HG02759 (cell line): ENCODE data around the gene PTPRF.
"Not testable (repeated sequence)": the region's sequence is repeated elsewhere in the genome, so short reads cannot be mapped to it uniquely, and the experiment has no call there.

ENCODE experiments used
- ATAC-seq: cut with Tn5 transposase; IDR thresholded peaks from one replicate; pipeline ENCODE4 v1.9.1; 2021; ENCODE audit warnings: mild to moderate bottlenecking, moderate library complexity; ENCODE audit not compliant: unreplicated experiment

PTPRF gene

DNA sequence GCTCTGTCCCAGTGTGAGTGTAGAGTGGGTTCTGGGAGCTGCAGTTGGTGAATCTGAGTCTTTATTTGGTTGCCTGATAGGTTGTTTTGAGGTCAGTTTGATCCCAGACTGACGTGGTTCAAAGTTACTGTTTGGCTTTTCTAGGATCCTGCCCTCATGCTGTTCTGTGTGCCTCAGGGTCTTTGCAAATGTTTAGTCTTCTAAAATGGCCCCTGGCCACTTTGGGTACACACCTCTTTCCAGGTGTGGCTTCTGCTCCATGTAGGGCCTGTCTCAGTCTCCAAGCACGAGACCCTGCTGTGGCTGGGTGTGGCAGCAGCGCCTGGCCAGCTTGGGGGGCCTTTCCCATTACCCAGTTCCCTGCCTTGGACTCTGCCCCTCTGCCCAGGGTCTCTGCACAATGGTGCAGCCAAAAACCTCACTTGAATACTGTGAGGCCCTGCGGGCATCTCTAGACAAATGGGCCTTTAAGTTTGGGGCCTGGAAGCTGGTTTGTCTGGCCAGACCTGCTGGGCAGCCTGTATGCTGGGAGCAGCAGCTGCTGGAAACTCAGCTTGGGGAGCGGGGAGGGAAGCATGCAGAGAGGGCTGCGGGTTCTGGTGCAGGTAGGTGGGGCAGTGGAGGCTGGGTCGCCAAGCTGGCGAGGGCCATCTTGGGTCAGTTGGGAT is 5.6 kb downstream of the PTPRF start:
- no peak for ATAC-seq

DNA sequence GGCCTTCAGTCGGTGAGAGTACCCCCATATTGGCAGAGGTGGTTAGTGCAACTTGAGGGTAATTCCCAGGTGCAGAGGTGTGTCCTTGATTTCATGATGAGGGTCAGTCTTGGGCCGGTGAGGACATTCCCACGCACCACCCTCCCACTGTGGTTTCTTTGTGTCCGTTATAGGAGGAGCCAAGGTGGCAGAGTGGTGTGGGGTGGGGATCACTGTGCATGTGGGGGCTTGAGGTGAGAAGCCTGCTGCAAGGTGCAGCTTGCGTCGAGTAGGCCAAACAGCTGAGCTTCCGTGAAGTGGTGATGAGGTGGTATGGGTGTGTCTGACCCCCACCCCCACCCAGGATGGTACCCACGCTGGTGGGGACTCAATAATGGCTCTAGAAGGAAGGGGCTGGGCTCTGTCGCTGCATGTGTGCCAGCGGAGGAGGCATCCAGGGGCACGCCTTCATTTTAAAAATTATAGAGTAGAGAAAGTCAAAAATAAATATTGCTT is 6.2 kb downstream of the PTPRF start:
- no peak for ATAC-seq

DNA sequence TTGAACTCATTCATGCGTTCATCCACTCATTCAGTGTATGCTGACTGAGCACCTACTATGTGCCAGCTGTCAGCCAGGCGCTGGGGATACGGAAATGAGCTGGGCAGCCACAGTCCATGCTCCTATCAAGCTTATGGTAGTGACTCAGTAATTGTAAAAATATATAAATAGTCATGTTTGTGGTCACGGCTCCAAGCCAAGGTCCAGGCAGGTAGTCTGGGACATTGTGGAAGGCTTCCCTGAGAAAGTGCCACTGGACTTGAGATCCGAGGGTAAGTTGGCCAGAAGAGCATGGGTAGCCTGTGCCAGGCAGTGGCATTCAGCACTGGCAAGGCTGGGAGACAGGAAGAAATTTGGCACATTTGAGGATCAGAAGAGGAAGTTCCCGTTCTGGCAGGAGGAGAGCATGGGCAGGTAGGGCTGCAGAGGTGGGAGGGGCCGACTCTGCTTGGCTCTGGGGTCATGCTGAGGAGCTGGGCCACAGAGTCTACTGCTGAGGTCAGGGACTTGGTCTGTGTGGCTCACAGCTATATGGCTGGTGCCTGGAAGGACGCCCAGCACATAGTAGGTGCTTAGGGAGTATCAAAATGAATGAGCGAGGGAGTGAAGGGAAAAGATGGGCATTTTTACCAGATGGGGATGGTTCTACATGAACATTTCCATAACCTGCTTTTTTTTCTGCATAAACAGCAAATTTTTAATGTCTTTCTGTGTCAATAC is 6.9 kb downstream of the PTPRF start:
- no peak for ATAC-seq

DNA sequence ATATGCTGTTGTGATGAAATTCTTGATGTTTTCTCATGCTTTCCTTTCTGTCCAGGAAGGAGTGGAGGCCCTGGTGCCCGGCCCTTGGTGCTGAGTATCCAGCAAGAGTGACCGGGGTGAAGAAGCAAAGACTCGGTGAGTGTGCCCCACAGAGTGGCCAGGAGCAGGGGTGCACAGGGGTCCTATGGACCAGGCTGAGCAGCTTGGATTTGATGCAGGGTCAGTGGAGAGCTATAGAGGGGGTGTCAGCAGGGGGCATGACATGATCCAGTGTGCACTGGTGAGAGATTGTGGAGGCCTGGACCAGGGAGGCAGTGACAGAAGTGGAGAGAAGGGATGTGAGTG is 7.4 kb downstream of the PTPRF start:
- ATAC-seq, result no peak

DNA sequence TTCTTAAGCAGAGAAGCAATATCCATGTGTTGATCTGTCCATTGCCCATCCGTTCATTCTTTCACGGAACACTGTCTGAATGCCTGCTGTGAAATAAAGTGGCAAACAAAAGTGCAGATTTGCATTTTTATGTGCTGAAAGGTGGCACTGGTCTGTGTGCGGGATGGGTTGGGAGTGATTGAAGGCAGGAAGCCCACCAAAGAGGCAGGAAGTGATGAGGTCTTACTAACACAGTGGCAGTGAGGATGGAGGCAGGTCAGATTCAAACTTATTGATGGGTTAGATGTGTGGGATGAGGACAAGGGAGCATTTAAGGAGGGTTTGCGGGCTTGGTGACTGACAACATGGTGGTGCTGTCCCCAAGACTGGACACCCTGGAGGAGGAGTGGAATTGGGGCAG is 8.3 kb downstream of the PTPRF start:
- ATAC-seq, result no peak

DNA sequence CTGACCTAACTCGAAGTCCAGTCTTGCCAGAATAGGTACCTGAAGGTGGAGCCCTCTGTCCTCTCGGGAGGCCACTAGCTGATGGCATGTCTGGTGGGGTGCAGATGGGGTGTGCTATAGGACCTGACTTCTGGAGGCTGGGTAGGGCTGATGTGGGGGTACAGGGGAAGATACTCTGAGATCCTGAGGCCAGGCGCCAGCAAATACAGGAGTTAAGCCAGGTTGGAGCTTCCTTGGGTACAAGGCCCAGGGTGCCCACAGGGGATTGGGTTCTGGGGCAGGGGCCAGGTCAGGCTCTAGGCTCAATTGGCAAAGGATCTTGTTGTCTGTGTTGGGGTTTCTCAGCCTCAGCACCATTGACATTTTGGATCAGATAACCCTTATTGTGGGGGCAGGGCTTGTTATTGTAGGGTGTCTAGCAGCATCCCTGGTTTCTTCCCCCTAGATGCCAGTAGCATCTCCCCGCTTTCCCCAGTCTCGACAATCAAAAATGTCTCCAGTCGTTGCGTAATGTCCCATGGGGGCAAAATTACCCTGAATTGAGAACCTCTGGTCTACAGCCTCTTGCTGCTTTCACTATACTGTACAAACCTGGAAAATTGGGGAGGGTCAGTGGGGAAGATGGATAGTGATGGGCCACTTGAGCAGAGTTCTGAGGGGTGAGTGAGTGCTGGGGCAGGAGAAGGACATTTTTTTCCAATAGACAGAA is 9.2 kb downstream of the PTPRF start:
- no peak for ATAC-seq

DNA sequence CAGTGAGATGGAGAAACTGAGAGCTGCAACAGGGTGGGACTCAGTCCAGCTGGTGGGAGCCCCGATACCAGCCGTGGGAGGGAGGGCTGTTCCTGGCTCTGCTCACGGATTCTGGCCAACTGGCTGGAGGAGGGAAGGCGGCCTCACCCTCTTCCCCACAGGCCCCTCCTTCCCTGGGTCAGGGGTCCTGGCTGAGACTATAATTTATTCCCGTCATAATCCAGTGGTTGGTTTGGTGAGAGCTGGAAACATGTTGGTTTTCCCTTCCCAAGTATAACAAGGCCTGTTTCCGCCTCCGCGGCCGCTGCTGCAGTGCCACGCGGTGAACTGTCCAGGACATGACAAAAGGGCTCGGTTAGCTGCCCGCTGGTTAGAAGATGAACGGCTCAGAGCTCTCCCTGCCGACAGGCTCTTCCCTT is 10.0 kb downstream of the PTPRF start:
- ATAC-seq, result no peak

DNA sequence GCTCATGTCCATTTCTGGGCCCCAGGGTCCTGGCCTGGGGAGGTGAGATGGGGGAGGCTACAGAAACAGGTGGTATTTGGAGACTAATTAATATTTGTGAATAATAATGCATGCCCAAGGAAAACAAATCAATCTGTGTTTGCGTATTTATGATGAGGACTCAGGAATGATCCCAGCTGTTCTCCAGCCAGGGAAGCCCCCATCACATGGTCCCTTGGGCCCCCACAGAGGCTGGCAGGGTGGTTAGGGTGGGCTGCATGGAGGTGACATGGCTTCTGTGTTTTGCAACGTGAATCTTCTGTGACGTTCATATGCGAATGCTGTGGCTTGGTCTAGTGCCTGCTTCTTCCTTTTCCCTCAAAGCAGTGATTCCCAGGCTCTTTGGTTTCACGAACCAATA is 10.5 kb downstream of the PTPRF start:
- ATAC-seq, result no peak

DNA sequence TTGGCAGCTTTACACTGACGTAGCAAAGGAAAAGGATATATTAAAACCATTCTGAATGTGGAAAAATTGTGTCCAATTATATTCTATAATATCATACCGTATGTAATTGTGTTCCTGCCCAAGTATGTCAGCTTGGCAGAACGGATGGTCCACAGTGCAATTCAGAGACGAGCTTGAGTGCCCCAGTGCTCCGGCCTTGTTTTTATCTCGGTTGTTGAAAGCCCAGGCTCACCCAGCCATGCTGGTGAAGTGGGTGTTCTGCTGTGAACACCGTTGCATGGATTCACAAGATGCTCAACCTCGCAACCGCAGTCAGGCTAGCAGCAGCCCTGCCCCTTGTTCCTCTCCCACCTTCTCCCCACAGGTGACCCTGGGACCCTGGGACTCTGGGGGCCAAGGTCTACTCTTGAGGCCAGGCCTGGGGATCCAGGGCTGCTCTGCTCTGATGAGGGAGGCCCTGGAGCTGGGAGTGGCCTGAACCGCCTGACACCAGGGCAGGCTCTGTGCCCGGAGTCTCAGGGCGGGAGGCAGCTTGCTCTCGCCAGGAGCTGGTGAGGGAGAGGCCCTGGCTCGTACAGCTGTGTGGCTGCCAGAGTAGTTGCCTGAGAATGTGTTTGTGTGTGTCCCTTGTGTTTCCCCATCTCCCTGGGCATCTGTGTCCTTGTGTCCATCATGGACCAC is 11.2 kb downstream of the PTPRF start:
- ATAC-seq, result no peak

DNA sequence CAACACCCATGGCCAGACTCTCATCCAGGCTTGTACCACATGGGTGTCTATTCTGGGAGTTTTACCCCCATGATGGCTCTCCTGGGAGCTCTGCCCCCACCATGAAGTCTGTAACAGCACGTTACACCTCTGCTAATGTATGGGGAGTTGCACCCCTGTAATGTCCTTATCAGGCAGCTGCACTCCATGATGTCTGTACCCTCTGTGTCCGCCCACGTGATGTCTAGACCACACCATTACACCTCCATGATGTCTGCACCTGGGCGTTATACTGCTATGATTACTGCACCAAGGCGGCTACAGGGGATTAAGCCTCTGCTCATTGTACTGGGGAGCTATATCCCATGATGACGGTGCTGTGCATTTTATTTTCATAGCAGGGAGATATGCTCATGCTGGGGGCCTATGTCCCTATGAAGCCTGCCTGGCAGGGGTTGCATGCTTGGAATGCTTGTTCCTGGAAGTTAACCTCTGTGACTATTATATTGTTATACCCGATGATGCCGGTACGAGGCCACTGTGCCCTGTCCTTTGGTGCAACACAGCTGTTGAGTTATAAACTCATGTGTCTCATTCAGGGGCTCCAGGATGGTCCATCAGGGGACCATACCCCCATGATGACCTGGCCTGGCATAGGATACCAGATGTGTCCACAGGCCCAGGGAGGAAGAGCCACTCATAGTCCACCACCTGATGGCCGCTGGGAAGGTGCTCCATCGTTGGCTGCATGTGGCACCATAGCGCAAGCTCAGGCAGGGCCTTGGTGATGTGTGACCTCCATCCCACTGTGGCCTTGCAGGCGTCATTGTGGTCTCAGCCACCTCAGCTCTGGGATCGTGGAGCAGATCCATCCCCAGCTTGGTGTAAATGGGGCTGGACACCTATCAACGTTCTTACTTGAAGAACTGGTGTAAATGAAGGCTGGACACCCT is 12.1 kb downstream of the PTPRF start:
- ATAC-seq, result no peak

DNA sequence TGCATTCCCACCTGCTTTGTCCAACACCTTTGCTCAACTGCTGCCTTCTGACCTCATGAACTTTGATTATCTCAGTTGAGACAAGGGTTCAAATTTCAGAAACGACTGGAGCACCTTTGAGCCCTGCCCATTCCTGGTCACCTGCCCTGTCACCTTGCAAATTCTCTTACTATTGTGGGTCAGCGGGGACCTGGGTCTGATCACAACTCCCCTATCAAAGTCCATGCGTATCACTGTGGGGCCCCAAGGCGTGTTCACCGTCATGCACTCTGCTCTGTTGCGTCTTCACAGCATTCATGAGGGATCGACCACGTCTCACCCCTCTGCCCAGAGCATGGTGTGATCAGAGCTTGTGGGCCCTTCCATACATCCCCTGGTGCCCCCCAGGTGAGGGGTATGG is 12.9 kb downstream of the PTPRF start:
- no peak for ATAC-seq

DNA sequence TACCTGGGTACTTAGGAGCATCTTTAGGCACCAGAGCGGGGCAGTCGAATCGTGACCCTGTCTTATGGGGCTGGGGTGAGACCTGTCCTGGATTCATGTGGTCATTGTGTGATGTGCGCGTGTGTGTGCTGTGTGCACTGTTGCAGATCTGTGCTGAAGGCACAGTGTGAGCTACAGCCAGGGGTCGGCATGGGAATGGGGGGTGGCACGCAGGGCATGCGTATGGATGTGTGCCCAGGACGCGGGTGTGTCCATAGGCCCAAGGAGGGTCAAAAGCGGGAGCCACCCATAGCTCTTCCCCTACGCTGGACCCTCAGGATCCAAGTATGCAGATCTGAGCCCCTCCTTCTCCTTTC is 14.6 kb downstream of the PTPRF start:
- no peak for ATAC-seq

DNA sequence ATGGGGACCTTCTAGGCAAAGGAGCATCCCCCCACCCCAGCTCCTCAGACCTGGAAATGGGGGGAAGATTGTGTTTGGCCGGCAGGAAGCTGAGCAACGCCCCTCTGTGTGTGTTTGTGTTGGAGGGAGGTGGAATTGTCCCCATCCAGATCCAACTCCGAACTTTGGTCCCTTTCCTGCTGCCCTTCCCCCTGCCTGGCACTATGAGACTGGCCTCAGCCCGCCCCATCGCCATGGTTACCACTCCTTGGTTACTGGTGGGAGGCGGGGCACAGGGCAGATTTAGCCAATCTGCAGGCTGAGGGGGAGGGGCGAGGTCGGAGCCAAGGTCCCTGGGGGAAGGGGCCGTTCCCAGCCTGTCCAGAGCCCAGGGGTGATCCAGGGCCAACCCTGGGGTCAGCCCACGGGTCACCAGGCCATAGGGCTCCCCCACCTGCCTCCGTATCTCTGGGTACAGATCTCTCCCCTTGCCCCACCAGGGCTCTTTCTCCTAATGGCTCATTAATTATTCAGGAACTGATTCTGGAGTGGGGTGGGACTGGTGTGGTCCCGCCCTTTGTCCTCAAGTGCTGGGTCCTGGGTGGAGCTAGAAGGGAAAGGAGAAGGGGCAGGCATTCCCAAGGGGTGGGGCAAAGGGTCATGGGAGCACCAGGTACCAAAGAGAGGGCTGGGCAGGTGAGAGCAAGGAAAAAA is 15.2 kb downstream of the PTPRF start:
- ATAC-seq, result no peak

DNA sequence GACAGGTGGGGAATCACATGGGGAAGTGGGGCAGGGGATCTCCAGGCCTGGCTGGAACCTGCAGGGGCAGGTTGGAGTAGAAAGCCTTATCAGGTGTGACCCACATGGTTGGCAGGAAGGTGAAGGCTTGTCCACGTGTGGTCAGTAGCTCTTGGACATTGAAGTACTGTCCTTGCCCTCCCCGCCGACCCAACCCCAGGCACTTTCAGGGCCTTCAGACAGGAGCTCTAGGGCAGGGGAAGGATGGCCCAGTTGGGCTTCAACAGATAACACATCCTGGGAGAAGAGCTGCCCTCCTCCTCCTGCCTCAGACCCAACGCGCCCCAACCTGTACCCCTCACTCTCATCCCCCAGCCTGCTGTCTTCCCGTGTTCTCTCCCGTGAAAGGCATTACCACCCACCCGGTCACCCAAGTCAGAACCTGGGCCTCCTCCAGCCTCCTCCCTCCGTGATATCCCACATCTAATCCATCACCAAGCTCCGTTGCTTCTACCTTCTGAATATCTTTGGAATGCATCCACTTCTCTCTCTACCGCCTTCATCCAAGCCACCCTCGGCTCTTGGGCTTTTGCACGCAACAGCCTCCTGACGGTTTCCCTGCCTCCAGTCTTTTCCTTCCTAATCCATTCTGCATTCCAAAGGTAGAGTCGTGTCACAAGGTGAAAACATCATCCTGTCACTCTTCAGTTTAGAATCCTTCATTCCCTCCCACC is 15.9 kb downstream of the PTPRF start:
- no peak for ATAC-seq

DNA sequence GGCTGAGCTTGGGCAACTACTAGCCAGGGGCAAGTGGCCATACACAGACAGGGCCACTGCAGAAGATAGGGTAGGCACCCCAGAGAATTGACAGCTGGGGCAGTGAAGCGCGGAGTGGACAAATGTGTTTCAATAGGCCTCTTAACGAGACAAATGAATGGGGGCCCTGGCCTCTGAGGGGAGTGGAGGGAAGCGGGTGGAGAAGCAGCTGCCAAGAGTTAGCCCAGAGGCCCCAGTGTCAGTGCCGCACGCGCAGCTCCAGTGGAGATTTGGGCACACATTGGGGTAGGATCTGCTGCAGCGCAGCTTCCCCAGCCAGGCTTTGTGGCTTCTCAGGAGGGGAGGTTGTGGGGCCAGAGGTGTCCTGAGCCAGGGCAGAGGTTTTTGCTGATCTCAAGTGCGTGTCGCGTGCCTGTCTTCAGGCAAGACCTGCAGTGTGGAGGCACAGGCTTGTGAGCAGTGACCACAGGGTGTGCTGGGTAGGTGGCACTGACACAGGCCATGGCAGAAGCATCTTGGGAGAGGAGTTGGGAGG is 16.9 kb downstream of the PTPRF start:
- ATAC-seq, result no peak

DNA sequence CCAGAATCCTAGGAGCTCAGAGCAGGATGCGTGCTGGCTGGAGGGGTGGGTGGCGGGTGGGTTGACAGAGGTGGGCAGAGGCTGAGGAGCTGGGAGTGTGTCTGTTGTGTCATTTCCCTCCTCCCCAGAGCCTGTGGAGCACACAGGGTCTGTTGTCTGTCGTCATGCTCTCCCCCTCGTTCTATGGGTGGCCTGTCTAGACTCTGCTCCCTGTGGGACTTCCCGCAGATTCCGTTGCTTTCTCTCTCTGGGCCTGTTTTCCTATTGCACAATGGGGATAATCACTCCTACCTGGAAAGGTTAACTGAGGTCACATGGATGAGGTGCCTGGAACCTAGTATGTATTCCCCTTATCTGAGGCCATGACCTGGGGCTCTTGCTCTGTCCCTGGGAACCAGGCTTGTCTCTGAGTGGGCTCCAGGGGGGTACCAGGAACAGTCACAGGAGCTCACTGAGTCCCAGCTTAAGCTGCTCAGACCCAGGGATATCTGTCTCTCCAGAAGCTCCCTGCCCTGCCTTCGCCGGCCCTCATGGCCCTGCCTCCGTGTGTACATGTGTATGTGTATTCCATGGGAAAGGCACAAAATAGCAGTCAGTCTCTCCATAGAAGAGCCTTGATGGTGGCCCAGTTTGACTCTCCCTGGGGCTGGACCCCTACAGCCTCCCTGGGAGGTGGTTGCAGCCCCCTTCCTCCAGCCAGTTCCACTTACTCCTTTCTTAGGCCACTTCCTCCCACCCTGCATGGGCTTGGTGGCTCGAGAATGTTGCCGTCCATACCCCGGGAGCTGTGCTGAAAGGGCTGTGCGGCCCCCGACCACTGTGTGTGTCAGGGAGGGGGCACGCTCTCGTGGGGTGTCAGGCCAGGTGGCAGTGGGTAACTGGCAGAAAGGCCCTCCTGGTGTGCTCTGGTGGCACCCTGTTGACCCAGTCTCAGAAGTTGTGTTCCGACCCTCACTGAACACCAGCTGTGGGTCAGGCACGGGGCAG is 17.9 kb downstream of the PTPRF start:
- no peak for ATAC-seq

DNA sequence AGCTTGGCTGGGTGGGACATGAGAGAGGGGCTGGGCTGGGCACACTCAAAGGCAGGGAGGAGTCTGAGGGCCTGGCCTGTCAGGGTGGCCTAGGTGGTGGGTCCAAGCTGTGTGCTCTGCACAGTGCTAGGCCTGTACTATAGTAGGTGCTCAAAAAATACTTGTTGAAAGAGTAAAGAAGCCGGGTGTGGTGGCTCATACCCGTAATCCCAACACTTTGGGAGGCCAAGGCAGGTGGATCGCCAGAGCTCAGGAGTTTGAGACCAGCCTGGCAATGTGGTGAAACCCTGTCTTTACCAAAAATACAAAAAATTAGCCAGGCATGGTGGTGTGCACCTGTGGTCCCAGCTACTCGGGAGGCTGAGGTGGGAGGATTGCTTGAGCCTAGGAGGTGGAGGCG is 18.7 kb downstream of the PTPRF start:
- not testable (repeated sequence) for ATAC-seq
